PC-9 (cell line): Measurements from ENCODE around the gene DHRS7C.

Source experiments
- EZH2 ChIP-seq: fragments of 200-600 bp; sonication (generic); IDR thresholded peaks from 2 replicates; pipeline ENCODE4 v1.8.0; 2017; ENCODE audit warnings: antibody characterized with exemption, low read depth
- TF ChIP-seq, protein P1 (sequence below): fragments of 200-600 bp; sonication (generic); conservative IDR thresholded peaks from 2 replicates; pipeline ENCODE4 v1.6.1; 2017; ENCODE audit warnings: mixed run types, antibody characterized with exemption, mild to moderate bottlenecking, moderate library complexity

DNA sequence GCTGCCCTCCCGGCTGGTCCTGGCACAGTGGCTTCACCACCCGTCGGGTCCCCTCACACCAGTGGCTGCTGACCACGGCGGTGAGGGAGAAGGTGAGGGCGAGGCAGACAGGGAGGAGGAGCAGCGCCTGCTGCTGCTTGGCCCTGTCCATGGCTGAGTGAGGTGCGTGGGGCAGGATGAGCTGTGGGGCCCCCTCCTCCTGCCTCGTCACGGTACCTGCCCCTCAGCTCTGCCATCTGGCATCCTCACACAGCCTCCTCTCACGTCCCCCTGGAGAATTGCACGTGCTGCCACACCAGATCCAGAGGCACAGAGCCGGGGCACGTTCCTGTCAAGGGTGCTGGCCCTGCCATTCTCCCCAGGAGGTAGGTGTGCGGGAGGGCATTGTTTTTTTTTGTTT lies 30.5 kb upstream of the DHRS7C start, which contains the start of gene GSG1L2:
- TF ChIP-seq, protein P1, sequence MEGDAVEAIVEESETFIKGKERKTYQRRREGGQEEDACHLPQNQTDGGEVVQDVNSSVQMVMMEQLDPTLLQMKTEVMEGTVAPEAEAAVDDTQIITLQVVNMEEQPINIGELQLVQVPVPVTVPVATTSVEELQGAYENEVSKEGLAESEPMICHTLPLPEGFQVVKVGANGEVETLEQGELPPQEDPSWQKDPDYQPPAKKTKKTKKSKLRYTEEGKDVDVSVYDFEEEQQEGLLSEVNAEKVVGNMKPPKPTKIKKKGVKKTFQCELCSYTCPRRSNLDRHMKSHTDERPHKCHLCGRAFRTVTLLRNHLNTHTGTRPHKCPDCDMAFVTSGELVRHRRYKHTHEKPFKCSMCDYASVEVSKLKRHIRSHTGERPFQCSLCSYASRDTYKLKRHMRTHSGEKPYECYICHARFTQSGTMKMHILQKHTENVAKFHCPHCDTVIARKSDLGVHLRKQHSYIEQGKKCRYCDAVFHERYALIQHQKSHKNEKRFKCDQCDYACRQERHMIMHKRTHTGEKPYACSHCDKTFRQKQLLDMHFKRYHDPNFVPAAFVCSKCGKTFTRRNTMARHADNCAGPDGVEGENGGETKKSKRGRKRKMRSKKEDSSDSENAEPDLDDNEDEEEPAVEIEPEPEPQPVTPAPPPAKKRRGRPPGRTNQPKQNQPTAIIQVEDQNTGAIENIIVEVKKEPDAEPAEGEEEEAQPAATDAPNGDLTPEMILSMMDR: no peak
- TF ChIP-seq EZH2: no peak
